ENCODE measurements around the gene IER3. TPM values are rescaled to one million over a fixed set of nuclear protein-coding genes. Genes with fewer than 3 reads are reported as not detected.
A peak's percentile ranks its signal among the peaks of the same experiment; 100 is the strongest.
"Not testable (repeated sequence)": the region's sequence is repeated elsewhere in the genome, so short reads cannot be mapped to it uniquely, and the experiment has no call there.

Gene IER3
- total RNA-seq, 2 experiments from 2014 or later = 76.6 to 82.9 TPM

GRCh38 chr6:30767944-30768301, 23.6 kb upstream of the IER3 start:
- Mint-ChIP-seq H3K27me3 (ENCODE audit: low read depth) (no peaks in the 10 kb centered on the region), H3K4me1 (ENCODE audit: low read depth) (peaks cover 88% of the 10 kb centered on the region), H3K36me3 (ENCODE audit: low read depth) (peaks cover 10% of the 10 kb centered on the region), H3K4me3 (peak overlapping the region; percentile 37), H3K9me3 (ENCODE audit: insufficient read depth) (no peaks in the 10 kb centered on the region), H3K27ac (peak overlapping the region; percentile 88)
- no peak for ATAC-seq
- ChIA-PET POLR2A (interaction anchor here (0.6 to 5.7 kb wide), 5 partner anchors 20 to 52 kb away, joined by 4 to 46 read pairs (median 7); partner anchors contain the start of genes FLOT1 and IER3), CTCF (interaction anchor here (0.9 to 2.5 kb wide), 10 partner anchors 11 to 52 kb away, joined by 3 to 11 read pairs (median 6); partner anchors contain the start of gene IER3)
- DNase-seq = no peak

DNA sequence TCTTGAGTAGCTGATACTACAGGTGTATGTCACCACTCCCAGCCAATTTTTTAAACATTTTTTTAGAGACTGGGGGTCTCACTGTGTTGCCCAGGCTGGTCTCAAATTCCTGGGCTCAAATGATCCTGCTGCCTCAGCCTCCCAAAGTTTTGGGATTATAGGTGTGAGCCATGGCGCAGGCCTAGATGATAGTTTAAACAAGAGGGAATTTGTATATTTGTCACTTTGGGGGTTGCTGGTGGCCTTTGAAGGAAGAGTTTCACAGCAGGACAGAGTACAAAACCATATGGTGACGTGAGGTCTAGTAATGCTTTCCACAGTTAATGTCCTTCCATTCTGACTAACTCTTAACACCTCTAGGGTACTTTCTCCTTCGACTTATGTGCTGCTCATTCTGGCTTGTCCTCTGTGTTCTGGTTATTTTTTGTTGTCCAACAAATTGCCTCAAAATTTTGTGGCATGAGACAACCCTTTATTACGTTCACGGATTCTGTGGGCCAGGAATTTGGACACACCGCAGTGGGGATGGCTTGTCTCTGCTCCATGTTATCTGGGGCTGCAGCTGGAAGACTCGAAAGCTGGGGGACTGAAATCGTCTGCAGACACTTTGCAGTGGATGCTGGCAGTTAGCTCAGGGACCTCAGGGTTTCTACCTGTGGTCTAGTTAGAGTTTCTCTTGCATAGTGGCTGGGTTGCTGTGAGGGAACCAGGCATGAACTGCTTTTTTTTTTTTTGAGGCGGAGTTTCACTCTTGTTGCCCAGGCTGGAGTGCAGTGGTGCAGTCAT, 23.0 kb upstream of the IER3 start:
- Mint-ChIP-seq H3K4me3 (peak overlapping the region; percentile 52), H3K27ac (peak overlapping the region; percentile 88), H3K27me3 (ENCODE audit: low read depth) (no peaks in the 10 kb centered on the region), H3K36me3 (ENCODE audit: low read depth) (peaks cover 9% of the 10 kb centered on the region), H3K4me1 (ENCODE audit: low read depth) (peaks cover 82% of the 10 kb centered on the region), H3K9me3 (ENCODE audit: insufficient read depth) (no peaks in the 10 kb centered on the region)
- CTCF ChIA-PET = interaction anchor here (0.9 to 2.5 kb wide), 17 partner anchors 9 to 277 kb away, joined by 3 to 11 read pairs (median 5); partner anchors contain the start of gene IER3
- DNase-seq (peak; percentile 65), ATAC-seq (peak; percentile 43)
- POLR2A ChIA-PET = interaction anchor here (0.6 to 5.7 kb wide), 7 partner anchors 10 to 53 kb away, joined by 3 to 46 read pairs (median 5); partner anchors contain the start of genes FLOT1 and IER3

GRCh38 chr6:30766461-30767157, 22.3 kb upstream of the IER3 start:
- peak overlapping the region; percentile 88 for H3K27ac Mint-ChIP-seq
- no peak for DNase-seq
- H3K4me1 Mint-ChIP-seq (ENCODE audit: low read depth) = peaks cover 79% of the 10 kb centered on the region
- POLR2A ChIA-PET = interaction anchor here (1.2 to 5.7 kb wide), 6 partner anchors 11 to 53 kb away, joined by 3 to 46 read pairs (median 6); partner anchors contain the start of genes FLOT1 and IER3
- H3K27me3 Mint-ChIP-seq (ENCODE audit: low read depth) = no peaks in the 10 kb centered on the region
- H3K4me3 Mint-ChIP-seq = no peak overlapping the region
- no peak for ATAC-seq
- H3K36me3 Mint-ChIP-seq (ENCODE audit: low read depth) = peaks cover 7% of the 10 kb centered on the region
- no peaks in the 10 kb centered on the region for H3K9me3 Mint-ChIP-seq (ENCODE audit: insufficient read depth)
- CTCF ChIA-PET = interaction anchor here (0.9 to 2.5 kb wide), 15 partner anchors 9 to 278 kb away, joined by 3 to 11 read pairs (median 4); partner anchors contain the start of gene IER3

- H3K4me3 Mint-ChIP-seq; ATAC-seq; H3K27me3 Mint-ChIP-seq (ENCODE audit: low read depth); H3K27ac Mint-ChIP-seq; H3K36me3 Mint-ChIP-seq (ENCODE audit: low read depth); H3K9me3 Mint-ChIP-seq (ENCODE audit: insufficient read depth); DNase-seq: not testable (repeated sequence)
- CTCF ChIA-PET = interaction anchor here (0.9 to 2.0 kb wide), 6 partner anchors 17 to 64 kb away, joined by 3 to 10 read pairs (median 4); partner anchors contain the start of gene IER3
- POLR2A ChIA-PET = interaction anchor here (4.9 to 5.7 kb wide), 2 partner anchors 22 to 23 kb away, joined by 40 to 46 read pairs; partner anchors contain the start of genes FLOT1 and IER3
- peaks cover 76% of the 10 kb centered on the region for H3K4me1 Mint-ChIP-seq (ENCODE audit: low read depth)
Observed at GRCh38 chr6:30765495-30765894, 21.1 kb upstream of the IER3 start.

GRCh38 chr6:30764490-30765043, 20.2 kb upstream of the IER3 start:
- not testable (repeated sequence) for H3K4me3 Mint-ChIP-seq; DNase-seq; ATAC-seq; H3K9me3 Mint-ChIP-seq (ENCODE audit: insufficient read depth); H3K36me3 Mint-ChIP-seq (ENCODE audit: low read depth); H3K27me3 Mint-ChIP-seq (ENCODE audit: low read depth)
- Mint-ChIP-seq H3K27ac (peak overlapping the region; percentile 86), H3K4me1 (ENCODE audit: low read depth) (peaks cover 74% of the 10 kb centered on the region)
- ChIA-PET POLR2A (interaction anchor here (1.6 kb wide), 1 partner anchor 21 kb away, joined by 8 read pairs; the partner anchor contains the start of gene IER3), CTCF (interaction anchor here (0.8 to 1.5 kb wide), 9 partner anchors 21 to 323 kb away, joined by 3 to 7 read pairs (median 3); partner anchors contain the start of gene FLOT1)

DNA sequence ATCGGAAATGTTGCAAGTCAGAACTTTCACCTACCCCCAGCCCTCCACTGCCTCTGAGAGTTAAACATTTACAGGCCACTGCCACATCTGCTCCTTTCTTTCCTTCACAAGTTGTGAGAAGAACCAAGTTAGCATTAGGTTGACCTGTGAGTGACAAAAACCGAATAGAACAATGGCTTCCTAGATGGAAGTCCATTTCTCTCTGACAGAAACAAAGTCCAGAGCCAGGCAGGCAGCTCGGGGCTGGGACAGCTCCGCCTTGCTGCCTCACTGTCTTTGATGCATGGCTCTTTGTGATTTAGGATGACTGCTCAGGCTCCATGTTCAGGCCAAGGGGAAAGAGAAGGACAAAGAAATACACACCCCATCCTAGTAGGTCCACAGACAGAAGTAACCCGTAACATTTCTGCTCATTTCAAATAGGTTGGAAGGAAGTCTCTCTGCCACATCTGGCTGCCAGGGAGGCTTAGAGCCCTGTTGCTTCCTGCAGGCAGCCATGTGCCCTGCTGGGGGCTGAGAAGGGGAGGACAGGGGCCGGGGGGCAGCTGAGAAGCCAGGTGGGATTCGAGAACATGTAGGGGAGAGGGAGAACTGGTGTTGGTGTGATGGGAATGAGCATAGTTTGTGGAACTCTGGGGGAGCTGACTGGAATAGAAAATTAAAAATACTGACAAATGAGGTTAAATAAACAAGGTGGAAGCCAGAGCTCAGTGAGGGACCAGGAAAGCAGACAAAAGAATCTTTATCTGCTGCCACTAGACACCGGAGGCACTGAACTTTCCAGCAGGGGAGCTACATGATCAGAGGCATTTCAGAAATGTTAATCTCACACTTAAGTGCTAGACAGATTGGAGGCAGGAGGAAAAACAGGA, 19.5 kb upstream of the IER3 start:
- Mint-ChIP-seq H3K27ac (peak overlapping the region; percentile 86), H3K4me3 (peak overlapping the region; percentile 6), H3K9me3 (ENCODE audit: insufficient read depth) (no peaks in the 10 kb centered on the region), H3K27me3 (ENCODE audit: low read depth) (no peaks in the 10 kb centered on the region), H3K4me1 (ENCODE audit: low read depth) (peaks cover 72% of the 10 kb centered on the region), H3K36me3 (ENCODE audit: low read depth) (peaks cover 7% of the 10 kb centered on the region)
- ChIA-PET POLR2A (interaction anchor here (1.0 to 1.6 kb wide), 2 partner anchors 20 to 27 kb away, joined by 5 to 8 read pairs; partner anchors contain the start of gene IER3), CTCF (interaction anchor here (0.7 to 1.5 kb wide), 11 partner anchors 10 to 323 kb away, joined by 3 to 7 read pairs (median 3); partner anchors contain the start of gene FLOT1)
- peak; percentile 24 for ATAC-seq
- no peak for DNase-seq

- no peak for ATAC-seq
- POLR2A ChIA-PET = interaction anchor here (1.0 to 1.6 kb wide), 2 partner anchors 19 to 26 kb away, joined by 5 to 8 read pairs; partner anchors contain the start of gene IER3
- H3K27ac Mint-ChIP-seq = peak overlapping the region; percentile 86
Observed at GRCh38 chr6:30763155-30763617, 18.8 kb upstream of the IER3 start.

DNA sequence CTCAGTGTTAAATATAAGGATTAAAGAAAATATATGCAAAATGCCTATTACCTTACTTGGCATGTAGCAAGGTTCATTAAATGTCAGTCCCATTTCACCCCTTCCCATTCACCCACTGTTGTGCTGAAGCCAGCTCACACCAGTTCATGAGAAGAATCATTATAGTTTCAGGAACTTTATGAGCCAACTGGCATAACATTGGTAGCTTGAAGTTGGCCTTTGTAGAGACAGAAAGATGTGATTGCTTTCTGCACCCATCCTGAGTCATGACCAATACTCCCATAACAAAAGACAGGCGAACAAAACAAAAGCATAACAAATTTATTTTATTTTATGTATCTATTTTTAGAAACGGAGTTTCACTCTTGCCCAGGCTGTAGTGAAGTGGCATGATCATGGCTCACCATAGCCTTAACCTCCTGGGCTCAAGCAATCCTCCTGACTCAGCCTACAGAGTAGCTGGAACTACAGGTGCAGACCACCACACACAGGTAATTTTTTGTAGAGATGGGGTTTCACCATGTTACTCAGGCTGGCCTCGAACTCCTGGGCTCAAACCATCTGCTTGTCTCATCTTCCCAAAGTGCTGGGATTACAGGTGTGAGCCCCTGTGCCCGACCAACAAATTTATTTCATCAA, 17.6 kb upstream of the IER3 start:
- Mint-ChIP-seq H3K36me3 (ENCODE audit: low read depth) (peaks cover 7% of the 10 kb centered on the region), H3K27ac (no peak overlapping the region), H3K9me3 (ENCODE audit: insufficient read depth) (no peaks in the 10 kb centered on the region), H3K4me1 (ENCODE audit: low read depth) (peaks cover 64% of the 10 kb centered on the region), H3K27me3 (ENCODE audit: low read depth) (no peaks in the 10 kb centered on the region), H3K4me3 (no peak overlapping the region)
- ChIA-PET CTCF (no interaction called here), POLR2A (interaction anchor here (0.8 kb wide), 1 partner anchor 15 kb away, joined by 3 read pairs; no protein-coding TSS in a partner anchor)
- no peak for ATAC-seq
- DNase-seq = no peak

More at GRCh38 chr6:30763155-30763617, 18.8 kb upstream of the IER3 start:
- no peak for DNase-seq
- no peaks in the 10 kb centered on the region for H3K27me3 Mint-ChIP-seq (ENCODE audit: low read depth)
- H3K9me3 Mint-ChIP-seq (ENCODE audit: insufficient read depth) = no peaks in the 10 kb centered on the region
- H3K36me3 Mint-ChIP-seq (ENCODE audit: low read depth) = peaks cover 7% of the 10 kb centered on the region
- peaks cover 69% of the 10 kb centered on the region for H3K4me1 Mint-ChIP-seq (ENCODE audit: low read depth)
- no peak overlapping the region for H3K4me3 Mint-ChIP-seq
- CTCF ChIA-PET = interaction anchor here (0.7 to 1.5 kb wide), 5 partner anchors 11 to 74 kb away, joined by 3 read pairs; no protein-coding TSS in a partner anchor

GRCh38 chr6:30760549-30760948, 16.2 kb upstream of the IER3 start:
- no peak for ATAC-seq
- POLR2A ChIA-PET = no interaction called here
- H3K27ac Mint-ChIP-seq = no peak overlapping the region
- DNase-seq = no peak
- H3K4me3 Mint-ChIP-seq = no peak overlapping the region
- H3K4me1 Mint-ChIP-seq (ENCODE audit: low read depth) = peaks cover 55% of the 10 kb centered on the region
- H3K36me3 Mint-ChIP-seq (ENCODE audit: low read depth) = peaks cover 7% of the 10 kb centered on the region
- H3K9me3 Mint-ChIP-seq (ENCODE audit: insufficient read depth) = no peaks in the 10 kb centered on the region
- no peaks in the 10 kb centered on the region for H3K27me3 Mint-ChIP-seq (ENCODE audit: low read depth)
- CTCF ChIA-PET = interaction anchor here (1.0 to 1.1 kb wide), 2 partner anchors 14 to 16 kb away, joined by 4 read pairs; partner anchors contain the start of gene IER3
